GM19467 (cell line): ENCODE data around the gene STUB1.

Experiments
- ATAC-seq: cut with Tn5 transposase; IDR thresholded peaks from one replicate; pipeline ENCODE4 v1.9.1; 2021; ENCODE audit warnings: mild to moderate bottlenecking, moderate library complexity; ENCODE audit not compliant: unreplicated experiment

The STUB1 gene

GRCh38 chr16:693766-694165 lies 13.6 kb downstream of the STUB1 start:
- no peak for ATAC-seq

GRCh38 chr16:694187-694862 lies 14.1 kb downstream of the STUB1 start:
- ATAC-seq = no peak

- ATAC-seq = no peak
Observed at GRCh38 chr16:694863-695354, 14.7 kb downstream of the STUB1 start.

- no peak for ATAC-seq
Observed at GRCh38 chr16:695355-696089, 15.3 kb downstream of the STUB1 start.

GRCh38 chr16:698911-699671 lies 18.9 kb downstream of the STUB1 start:
- ATAC-seq = no peak

- no peak for ATAC-seq
Observed at GRCh38 chr16:700684-701584, 20.7 kb downstream of the STUB1 start.

GRCh38 chr16:702341-702740 lies 22.1 kb downstream of the STUB1 start:
- ATAC-seq = no peak

GRCh38 chr16:703406-703805 lies 23.2 kb downstream of the STUB1 start:
- ATAC-seq = no peak

GRCh38 chr16:704047-704446 lies 23.8 kb downstream of the STUB1 start:
- ATAC-seq = no peak

- no peak for ATAC-seq
Observed at GRCh38 chr16:704552-705380, 24.6 kb downstream of the STUB1 start.

GRCh38 chr16:705431-706188 lies 25.4 kb downstream of the STUB1 start, which contains the start of gene FBXL16:
Gene FBXL16 (minus strand): TSS chr16:705801. CDS start chr16:697405, 8,396 bp downstream.
- ATAC-seq = no peak

GRCh38 chr16:706189-707061 lies 26.2 kb downstream of the STUB1 start:
- no peak for ATAC-seq

GRCh38 chr16:707062-707538 lies 26.9 kb downstream of the STUB1 start:
- no peak for ATAC-seq

- no peak for ATAC-seq
Observed at GRCh38 chr16:708019-708418, 27.8 kb downstream of the STUB1 start.

- no peak for ATAC-seq
Observed at GRCh38 chr16:708959-709358, 28.7 kb downstream of the STUB1 start.

- ATAC-seq = no peak
Observed at GRCh38 chr16:709566-710499, 29.6 kb downstream of the STUB1 start.
